Endodermal cell (in vitro differentiated cells): Measurements from ENCODE around the gene TMEM63A. TPM values are rescaled to one million over a fixed set of nuclear protein-coding genes. Genes with fewer than 3 reads are reported as not detected.

ENCODE experiments used
- DNase-seq: peaks from one replicate; pipeline ENCODE4 v3.0.0-alpha.2; 2017
- H3K27ac ChIP-seq: 2 replicates; pipeline ENCODE4 v1.5.1; 2013; ENCODE audit warnings: mild to moderate bottlenecking, low read depth, low read length, moderate library complexity
- H3K27me3 ChIP-seq: 2 replicates; pipeline ENCODE4 v1.6.1; 2013; ENCODE audit warnings: mild to moderate bottlenecking, low read length, moderate library complexity; ENCODE audit not compliant: insufficient read depth, control insufficient read depth, poor library complexity, severe bottlenecking
- H3K36me3 ChIP-seq: 2 replicates; pipeline ENCODE4 v1.7.0; 2013; ENCODE audit warnings: mild to moderate bottlenecking, low read length, moderate library complexity; ENCODE audit not compliant: control insufficient read depth, insufficient read depth
- H3K4me1 ChIP-seq: one replicate; pipeline ENCODE4 v1.7.0; 2013; ENCODE audit warnings: low read length; ENCODE audit not compliant: control insufficient read depth, insufficient read depth
- H3K4me3 ChIP-seq: 2 replicates; pipeline ENCODE4 v1.5.1; 2013; ENCODE audit warnings: mild to moderate bottlenecking, low read length, moderate library complexity
- H3K9ac ChIP-seq: 2 replicates; pipeline ENCODE4 v1.6.1; 2013; ENCODE audit warnings: mild to moderate bottlenecking, low read length, moderate library complexity; ENCODE audit not compliant: poor library complexity, severe bottlenecking; ENCODE audit errors: extremely low read depth
- H3K9me3 ChIP-seq: 2 replicates; pipeline ENCODE4 v1.6.1; 2013; ENCODE audit warnings: mild to moderate bottlenecking, low read length, moderate library complexity; ENCODE audit not compliant: control insufficient read depth
- H3K27ac Mint-ChIP-seq: 2 replicates; pipeline ENCODE4 v1.8.0; 2020; ENCODE audit warnings: mixed read lengths
- H3K27me3 Mint-ChIP-seq: 2 replicates; pipeline ENCODE4 v1.8.0; 2021; ENCODE audit warnings: mild to moderate bottlenecking, mixed read lengths; ENCODE audit not compliant: insufficient read depth
- H3K36me3 Mint-ChIP-seq: 2 replicates; pipeline ENCODE4 v1.8.0; 2020; ENCODE audit warnings: low read depth, mixed read lengths
- H3K4me1 Mint-ChIP-seq: 2 replicates; pipeline ENCODE4 v1.8.0; 2020; ENCODE audit warnings: mixed read lengths
- H3K4me3 Mint-ChIP-seq: 2 replicates; pipeline ENCODE4 v1.8.0; 2020; ENCODE audit warnings: mild to moderate bottlenecking, moderate library complexity, mixed read lengths
- H3K9me3 Mint-ChIP-seq: 2 replicates; pipeline ENCODE4 v1.8.0; 2020; ENCODE audit warnings: mild to moderate bottlenecking, mixed read lengths
- CTCF ChIP-seq: fragments of 200-600 bp; sonication (generic); conservative IDR thresholded peaks from 2 replicates; pipeline ENCODE4 v1.5.0; 2021; ENCODE audit warnings: antibody characterized with exemption, mild to moderate bottlenecking
- WGBS, 2 experiments: methylation state at CpG; one replicate each; pipeline versions ENCODE4 v1.1.5 to v1.1.7; 2013; ENCODE audit warnings: missing lambda C conversion rate in 2 of 2, mixed read lengths in 1 of 2; ENCODE audit not compliant: insufficient coverage in 1 of 2, insufficient read length in 1 of 2; 5-methylcytosine and 5-hydroxymethylcytosine counted together
- total RNA-seq, 2 donors: library from RNA; stranded (reverse); fragmentation: NEBNext Ultra II Directional in 1 of 2; extraction: Animal tissue kit (Norgen Biotek cat#: 25700) in 1 of 2; gene quantifications; 2 replicates in 1 of 2; 3 replicates in 1 of 2; pipeline ENCODE4 v1.2.1, GENCODE V29; 2021

Gene TMEM63A
- total RNA-seq, 2 donors from 2014 or later = 194 to 232 TPM

GRCh38 chr1:225827076-225827475 lies 55.1 kb downstream of the TMEM63A start:
- H3K9me3 Mint-ChIP-seq = no peaks in the 10 kb centered on the region
- Histone ChIP-seq H3K4me3 (no peak overlapping the region), H3K27me3 (no peaks in the 10 kb centered on the region), H3K36me3 (peaks cover 49% of the 10 kb centered on the region), H3K4me1 (peaks cover 15% of the 10 kb centered on the region), H3K27ac (no peak overlapping the region), H3K9ac (no peak overlapping the region), H3K9me3 (no peaks in the 10 kb centered on the region)
- peak; percentile 43 for DNase-seq
- WGBS, 2 experiments = 86 to 87% methylated on average over 8 of the region's 8 CpGs
- peaks cover 30% of the 10 kb centered on the region for H3K36me3 Mint-ChIP-seq
- peaks cover 24% of the 10 kb centered on the region for H3K4me1 Mint-ChIP-seq
- H3K4me3 Mint-ChIP-seq = no peak overlapping the region
- TF ChIP-seq CTCF = no peak
- no peak overlapping the region for H3K27ac Mint-ChIP-seq
- H3K27me3 Mint-ChIP-seq = no peaks in the 10 kb centered on the region

- 82 to 87% methylated on average over 6 to 7 of the region's 7 CpGs for WGBS, 2 experiments
- peaks cover 47% of the 10 kb centered on the region for H3K36me3 ChIP-seq
- no peak overlapping the region for H3K27ac ChIP-seq
- DNase-seq = no peak
- no peak for TF ChIP-seq CTCF
- Mint-ChIP-seq H3K36me3 (peaks cover 26% of the 10 kb centered on the region), H3K9me3 (no peaks in the 10 kb centered on the region), H3K4me1 (peaks cover 30% of the 10 kb centered on the region), H3K27me3 (no peaks in the 10 kb centered on the region), H3K4me3 (no peak overlapping the region), H3K27ac (no peak overlapping the region)
- peaks cover 15% of the 10 kb centered on the region for H3K4me1 ChIP-seq
- H3K4me3 ChIP-seq = no peak overlapping the region
- no peaks in the 10 kb centered on the region for H3K27me3 ChIP-seq
- H3K9me3 ChIP-seq = no peaks in the 10 kb centered on the region
- H3K9ac ChIP-seq = no peak overlapping the region
Observed at GRCh38 chr1:225825607-225826007, 56.6 kb downstream of the TMEM63A start.

- Histone ChIP-seq H3K27ac (no peak overlapping the region), H3K9ac (no peak overlapping the region)
- 83 to 89% methylated on average over 2 to 6 of the region's 6 CpGs for WGBS, 2 experiments
Observed at GRCh38 chr1:225825078-225825477, 57.1 kb downstream of the TMEM63A start.

More at GRCh38 chr1:225825078-225825477, 57.1 kb downstream of the TMEM63A start:
- H3K27me3 Mint-ChIP-seq = no peaks in the 10 kb centered on the region
- H3K36me3 Mint-ChIP-seq = peaks cover 30% of the 10 kb centered on the region
- H3K27me3 ChIP-seq = no peaks in the 10 kb centered on the region
- H3K4me3 ChIP-seq = no peak overlapping the region
- no peak overlapping the region for H3K27ac Mint-ChIP-seq
- no peak overlapping the region for H3K4me3 Mint-ChIP-seq
- no peaks in the 10 kb centered on the region for H3K9me3 Mint-ChIP-seq
- peaks cover 30% of the 10 kb centered on the region for H3K4me1 Mint-ChIP-seq
- H3K36me3 ChIP-seq = peaks cover 44% of the 10 kb centered on the region
- no peaks in the 10 kb centered on the region for H3K9me3 ChIP-seq
- peaks cover 15% of the 10 kb centered on the region for H3K4me1 ChIP-seq
- no peak for TF ChIP-seq CTCF
- no peak for DNase-seq
